ENCODE data around the gene EGFR. TPM values are rescaled to one million over a fixed set of nuclear protein-coding genes. Genes with fewer than 3 reads are reported as not detected.
A peak's percentile ranks its signal among the peaks of the same experiment; 100 is the strongest.

EGFR gene
- total RNA-seq, 6 experiments from 2014 or later, result 59.3 to 127 (median 93.7) TPM

GRCh38 chr7:55119571-55119970, 100.8 kb downstream of the EGFR start:
- no peaks in the 10 kb centered on the region for H3K27me3 ChIP-seq
- TF ChIP-seq POLR2A (IDR thresholded peaks at IDR 0.05) (no peak), CTCF (IDR thresholded peaks at IDR 0.05) (no peak)
- 80% methylated on average over 1 of the region's 4 CpGs for WGBS (ENCODE audit: insufficient coverage, low coverage, low lambda C conversion rate, missing lambda C conversion rate)
- H3K4me3 ChIP-seq, result no peak overlapping the region
- H3K9me3 ChIP-seq, result no peaks in the 10 kb centered on the region
- peaks cover 0 to 29% (median 9%) of the 10 kb centered on the region in 4 donors for H3K4me1 ChIP-seq
- no peaks in the 10 kb centered on the region for H3K36me3 ChIP-seq
- H3K27ac ChIP-seq, result peak overlapping the region; percentile 43 to 95 (median 83)
- intact Hi-C loops (cut with DNase I), result no loop called here
- DNase-seq (no peak), ATAC-seq (no peak)

DNA sequence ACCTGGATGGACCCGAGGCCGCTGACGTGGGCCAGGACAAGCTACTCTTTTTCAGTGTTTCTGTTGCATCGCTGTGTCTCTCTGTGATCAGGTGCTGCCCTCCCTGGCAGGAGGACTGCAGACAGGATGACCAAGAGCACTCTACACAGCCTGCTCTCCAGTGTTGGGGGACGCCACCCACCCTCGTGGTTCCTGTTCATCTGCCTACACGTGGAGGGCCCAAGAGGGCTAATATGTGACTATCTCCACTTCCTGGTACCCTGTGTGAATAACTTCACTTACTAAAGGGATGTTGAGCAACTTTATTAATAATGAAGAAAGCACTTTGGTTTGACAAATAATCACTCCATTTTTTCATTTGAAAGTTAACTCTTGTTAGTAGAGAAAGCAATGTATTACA, 101.3 kb downstream of the EGFR start:
- H3K27me3 ChIP-seq, result no peaks in the 10 kb centered on the region
- TF ChIP-seq POLR2A (IDR thresholded peaks at IDR 0.05) (no peak), CTCF (IDR thresholded peaks at IDR 0.05) (no peak)
- WGBS (ENCODE audit: insufficient coverage, low coverage, low lambda C conversion rate, missing lambda C conversion rate), result 91% methylated on average over 4 of the region's 7 CpGs
- no peaks in the 10 kb centered on the region for H3K36me3 ChIP-seq
- peak overlapping the region; percentile 43 to 95 (median 83) for H3K27ac ChIP-seq
- H3K9me3 ChIP-seq, result no peaks in the 10 kb centered on the region
- intact Hi-C loops (cut with DNase I), result no loop called here
- peaks cover 0 to 29% (median 9%) of the 10 kb centered on the region in 4 donors for H3K4me1 ChIP-seq
- peak in 3 of 4 donors; percentile 6 to 49 (median 18) for ATAC-seq
- no peak overlapping the region for H3K4me3 ChIP-seq
- DNase-seq, result no peak

DNA sequence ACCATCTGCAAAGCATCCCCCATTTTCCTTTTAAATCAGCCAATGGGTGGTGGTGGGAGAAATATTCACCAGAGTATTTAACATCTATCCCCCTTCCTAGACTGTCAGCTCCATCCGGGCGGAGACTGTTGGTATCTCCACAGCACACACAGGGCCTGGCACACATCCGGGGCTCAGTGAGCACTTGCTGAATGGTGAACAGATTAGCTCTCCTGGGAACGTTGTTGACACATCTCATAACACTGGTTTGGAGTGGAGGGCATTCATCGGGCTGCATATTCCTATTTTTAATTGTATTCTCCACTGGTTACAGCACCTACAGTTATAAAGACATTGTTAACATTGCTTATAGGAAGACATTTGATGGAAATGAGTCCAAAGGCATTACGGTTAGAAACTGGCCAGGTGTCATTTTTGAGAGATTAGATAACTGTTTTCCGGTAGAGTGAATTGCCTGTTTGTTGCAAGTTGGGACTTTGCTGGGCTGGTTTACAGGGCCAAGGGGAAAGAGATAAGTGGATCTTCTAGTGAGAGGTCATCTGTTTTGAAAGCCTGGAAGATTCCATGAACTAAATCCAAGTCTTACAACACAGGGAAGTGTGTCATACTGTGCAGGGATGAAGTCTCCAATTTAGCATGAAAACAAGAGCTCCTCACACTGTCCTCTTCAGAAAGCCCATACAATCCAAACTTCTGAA, 101.8 kb downstream of the EGFR start:
- Histone ChIP-seq H3K27me3 (no peaks in the 10 kb centered on the region), H3K4me1 (peaks cover 0 to 29% (median 9%) of the 10 kb centered on the region in 4 donors), H3K4me3 (no peak overlapping the region), H3K27ac (peak overlapping the region; percentile 83 to 95 (median 89)), H3K36me3 (no peaks in the 10 kb centered on the region), H3K9me3 (no peaks in the 10 kb centered on the region)
- intact Hi-C loops (cut with DNase I), result no loop called here
- 52% methylated on average over 7 of the region's 7 CpGs for WGBS (ENCODE audit: insufficient coverage, low coverage, low lambda C conversion rate, missing lambda C conversion rate)
- ATAC-seq (peak; percentile 84 to 93 (median 90)), DNase-seq (peak in 1 of 3 donors; percentile 70)
- no peak for TF ChIP-seq CTCF (IDR thresholded peaks at IDR 0.05)
- TF ChIP-seq POLR2A (IDR thresholded peaks at IDR 0.05), result peak; percentile 27

DNA sequence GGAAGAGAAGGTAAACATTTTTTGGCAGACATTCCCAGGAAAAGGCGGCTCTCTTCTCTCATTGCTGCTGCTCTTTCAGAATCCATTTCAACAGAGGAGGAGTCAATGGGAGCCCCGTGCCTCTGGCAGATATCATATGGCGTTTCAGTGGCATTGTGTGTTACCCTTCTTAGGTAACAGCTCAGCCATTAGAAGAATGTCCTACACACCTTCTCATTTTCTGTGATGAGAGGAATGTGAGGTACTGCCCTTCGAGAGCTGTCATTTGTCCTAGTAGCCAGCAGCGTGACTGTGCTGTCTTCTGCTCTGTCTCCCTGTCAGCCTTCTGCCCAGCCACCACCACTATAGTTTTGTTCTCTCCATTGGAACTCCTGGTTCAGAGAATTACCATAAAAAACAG, 102.4 kb downstream of the EGFR start:
- WGBS (ENCODE audit: insufficient coverage, low coverage, low lambda C conversion rate, missing lambda C conversion rate), result 57% methylated on average over 5 of the region's 5 CpGs
- TF ChIP-seq POLR2A (IDR thresholded peaks at IDR 0.05) (no peak), CTCF (IDR thresholded peaks at IDR 0.05) (no peak)
- Histone ChIP-seq H3K4me3 (no peak overlapping the region), H3K36me3 (no peaks in the 10 kb centered on the region), H3K9me3 (no peaks in the 10 kb centered on the region), H3K27ac (peak overlapping the region; percentile 83 to 95 (median 89)), H3K27me3 (no peaks in the 10 kb centered on the region), H3K4me1 (peaks cover 0 to 29% (median 9%) of the 10 kb centered on the region in 4 donors)
- intact Hi-C loops (cut with DNase I), result no loop called here
- ATAC-seq (peak in 3 of 4 donors; percentile 6 to 20 (median 9)), DNase-seq (no peak)

All from right lobe of liver (tissue), 6 donors.